K562 (cell line): ENCODE results near the gene ACTN1. TPM values are rescaled to one million over a fixed set of nuclear protein-coding genes. Genes with fewer than 3 reads are reported as not detected.

ENCODE experiments used
- ATAC-seq: fragments of 200-7000 bp; cut with Tn5 transposase; 3 replicates; pipeline ENCODE4 v1.9.1; 2020; ENCODE audit warnings: moderate library complexity
- BruUV-seq: library from RNA; stranded (reverse); fragments of 400-500 nt; replicated peaks from 2 replicates; lab custom pipeline; 2021; lab: Mats Ljungman, UMichigan
- CTCF ChIA-PET: fragments of 300-600 bp; formaldehyde crosslinking; extraction: SDS; loops from one replicate; lab custom pipeline; 2021; ENCODE audit warnings: low intra/inter-chr PET ratio; lab: Yijun Ruan, JAX
- POLR2A ChIA-PET: fragments of 300-600, 350-650 bp; sonication (Branson Sonifier 250); formaldehyde crosslinking; extraction: SDS; loops from one replicate; lab custom pipeline; 2021; ENCODE audit warnings: antibody characterized with exemption, inconsistent platforms; lab: Yijun Ruan, JAX
- DNase-seq, 4 experiments: peaks; one replicate each; pipeline versions ENCODE4 v3.0.0 to v3.0.0-alpha.2; 2011 to 2018; ENCODE audit warnings: low spot score in 3 of 4, mixed read lengths in 3 of 4; ENCODE audit errors: extremely low read depth in 1 of 4
- FAIRE-seq: peaks from 2 replicates; lab custom pipeline; 2011; peaks lifted over from hg19 to GRCh38; lab: Jason Lieb, UNC
- H2AFZ ChIP-seq: 2 replicates; pipeline ENCODE4 v1.6.0; 2011; ENCODE audit warnings: low read depth, low read length, control low read depth, inconsistent platforms
- H3K27ac ChIP-seq: fragments of 200-600 bp; 3 replicates; pipeline ENCODE4 v1.8.0; 2011; ENCODE audit warnings: low read depth, mild to moderate bottlenecking, control low read depth, inconsistent platforms, low read length, moderate library complexity, mixed read lengths; ENCODE audit errors: extremely low read depth
- H3K27me3 ChIP-seq, 2 experiments: fragments of 300-600 bp in 1 of 2; 2 replicates in 1 of 2; 3 replicates in 1 of 2; pipeline versions ENCODE4 v1.6.0 to v1.8.0; 2011; ENCODE audit warnings: inconsistent platforms in 2 of 2, low read length in 2 of 2, mild to moderate bottlenecking in 1 of 2, mixed read lengths in 1 of 2, moderate library complexity in 1 of 2; ENCODE audit not compliant: control insufficient read depth in 2 of 2, insufficient read depth in 2 of 2
- H3K36me3 ChIP-seq: fragments of 300-600 bp; 3 replicates; pipeline ENCODE4 v1.8.0; 2011; ENCODE audit warnings: mild to moderate bottlenecking, low read length, inconsistent platforms; ENCODE audit not compliant: control insufficient read depth, insufficient read depth
- H3K4me1 ChIP-seq, 2 experiments: fragments of 200-600 bp in 1 of 2; replicated peaks in 1 of 2; 2 replicates in 1 of 2; 3 replicates in 1 of 2; pipeline versions ENCODE4 v1.5.1 to v1.8.0; 2011; ENCODE audit warnings: inconsistent platforms in 2 of 2, low read length in 2 of 2, mild to moderate bottlenecking in 1 of 2, mixed read lengths in 1 of 2, moderate library complexity in 1 of 2; ENCODE audit not compliant: control insufficient read depth in 2 of 2, insufficient read depth in 2 of 2
- H3K4me2 ChIP-seq: 2 replicates; pipeline ENCODE4 v1.6.1; 2011; ENCODE audit warnings: low read length, control low read depth, inconsistent platforms, mixed read lengths; ENCODE audit not compliant: insufficient read depth
- H3K4me3 ChIP-seq: fragments of 200-600 bp; sonication (generic), shearing (Covaris generic); 2 replicates; pipeline ENCODE4 v1.5.1; 2016; ENCODE audit warnings: control low read depth, inconsistent platforms
- H3K79me2 ChIP-seq: fragments of 200-600 bp; 3 replicates; pipeline ENCODE4 v1.8.0; 2011; ENCODE audit warnings: low read length, inconsistent platforms; ENCODE audit not compliant: control insufficient read depth, insufficient read depth
- H3K9ac ChIP-seq, 2 experiments: 2 replicates each; pipeline versions ENCODE4 v1.6.0 to v1.6.1; 2011; ENCODE audit warnings: low read depth in 2 of 2, low read length in 2 of 2, control low read depth in 1 of 2, inconsistent platforms in 1 of 2, mild to moderate bottlenecking in 1 of 2, mixed read lengths in 1 of 2; ENCODE audit not compliant: insufficient read depth in 1 of 2
- H3K9me1 ChIP-seq: one replicate; pipeline ENCODE4 v1.6.0; 2011; ENCODE audit warnings: inconsistent platforms, mild to moderate bottlenecking, low read length, moderate library complexity; ENCODE audit not compliant: control insufficient read depth, insufficient read depth
- H3K9me3 ChIP-seq: replicated peaks from 2 replicates; pipeline ENCODE4 v1.5.1; 2011; ENCODE audit warnings: low read depth, low read length, inconsistent platforms; ENCODE audit not compliant: control insufficient read depth, insufficient read depth
- H4K20me1 ChIP-seq: replicated peaks from 2 replicates; pipeline ENCODE4 v1.6.1; 2011; ENCODE audit warnings: low read length, inconsistent platforms, mixed read lengths; ENCODE audit not compliant: control insufficient read depth, insufficient read depth
- BHLHE40 ChIP-seq: IDR thresholded peaks from 2 replicates; pipeline ENCODE4 v1.6.1; 2011; ENCODE audit warnings: low read length, improper control_type of control experiment
- CBFA2T3 ChIP-seq: fragments of 450-650 bp; IDR thresholded peaks from 2 replicates; pipeline ENCODE4 v1.6.1; 2017
- GTF2E2 ChIP-seq: fragments of 200-800 bp; sonication (Bioruptor generic); IDR thresholded peaks from 2 replicates; pipeline ENCODE4 v1.6.1; 2016; ENCODE audit warnings: missing genetic modification characterization, missing compliant biosample characterization
- HEY1 ChIP-seq: fragments of 250-450 bp; sonication (Bioruptor Pico); IDR thresholded peaks from 2 replicates; pipeline ENCODE4 v1.5.0; 2020; ENCODE audit warnings: mild to moderate bottlenecking, moderate library complexity, borderline replicate concordance
- KDM1A ChIP-seq, 2 experiments: fragments of 450-650 bp; IDR thresholded peaks; 2 replicates each; pipeline ENCODE4 v1.6.1; 2016; ENCODE audit warnings: mild to moderate bottlenecking in 2 of 2
- MBD1 ChIP-seq: fragments of 250-450 bp; sonication (Bioruptor Pico); IDR thresholded peaks from 2 replicates; pipeline ENCODE4 v1.8.0; 2022; ENCODE audit warnings: inconsistent platforms
- MYC ChIP-seq, 2 experiments: fragments of 250-450 bp in 1 of 2; sonication (Bioruptor Pico) in 1 of 2; IDR thresholded peaks; 2 replicates each; pipeline versions ENCODE4 v1.5.1 to v1.6.1; 2012 to 2021; ENCODE audit warnings: low read depth in 2 of 2, borderline replicate concordance in 1 of 2, improper control_type of control experiment in 1 of 2, low read length in 1 of 2, mild to moderate bottlenecking in 1 of 2, moderate library complexity in 1 of 2
- NCOA4 ChIP-seq: fragments of 450-650 bp; IDR thresholded peaks from 2 replicates; pipeline ENCODE4 v1.6.1; 2018; ENCODE audit warnings: mild to moderate bottlenecking; ENCODE audit not compliant: partially characterized antibody
- NEUROD1 ChIP-seq: fragments of 150-350 bp; IDR thresholded peaks from 2 replicates; pipeline ENCODE4 v1.6.1; 2014; ENCODE audit warnings: borderline replicate concordance, low read length, low read depth; ENCODE audit not compliant: partially characterized antibody
- NR2C1 ChIP-seq, 2 experiments: fragments of 450-650 bp; IDR thresholded peaks; 2 replicates each; pipeline ENCODE4 v1.6.1; 2017; ENCODE audit warnings: mild to moderate bottlenecking in 2 of 2, antibody characterized with exemption in 1 of 2, inconsistent platforms in 1 of 2, missing compliant biosample characterization in 1 of 2, missing genetic modification characterization in 1 of 2
- POLR2AphosphoS2 ChIP-seq: IDR thresholded peaks from 2 replicates; pipeline ENCODE4 v1.6.1; 2012; ENCODE audit warnings: low read length, improper control_type of control experiment
- RCOR1 ChIP-seq, 2 experiments: IDR thresholded peaks; 2 replicates each; pipeline ENCODE4 v1.6.1; 2012; ENCODE audit warnings: low read depth in 2 of 2, low read length in 2 of 2, borderline replicate concordance in 1 of 2, improper control_type of control experiment in 1 of 2
- TCF3 ChIP-seq: sonication (generic); formaldehyde crosslinking; IDR thresholded peaks from 2 replicates; pipeline ENCODE4 v1.4.0; 2020; ENCODE audit warnings: mild to moderate bottlenecking, missing genetic modification reagents
- ZBTB2 ChIP-seq: fragments of 450-650 bp; IDR thresholded peaks from 2 replicates; pipeline ENCODE4 v1.6.1; 2016; ENCODE audit warnings: antibody characterized with exemption
- ZNF644 ChIP-seq: fragments of 200-800 bp; sonication (Bioruptor generic); IDR thresholded peaks from 2 replicates; pipeline ENCODE4 v1.6.1; 2016; ENCODE audit warnings: low read depth, missing genetic modification characterization, missing compliant biosample characterization
- ZNF764 ChIP-seq: fragments of 250-450 bp; sonication (Bioruptor Pico); IDR thresholded peaks from 2 replicates; pipeline ENCODE4 v1.4.0; 2020; ENCODE audit warnings: low read depth, mild to moderate bottlenecking, moderate library complexity
- ZNF830 ChIP-seq: fragments of 250-450 bp; sonication (Bioruptor Pico); IDR thresholded peaks from 2 replicates; pipeline ENCODE4 v1.5.0; 2021; ENCODE audit warnings: mild to moderate bottlenecking
- WGBS: fragments of 100-300 bp; shearing (Covaris generic); methylation state at CpG from one replicate; pipeline ENCODE4 v1.1.6; 2016; ENCODE audit warnings: low coverage, mixed read lengths; ENCODE audit not compliant: insufficient coverage; ENCODE audit errors: missing lambda C conversion rate; 5-methylcytosine and 5-hydroxymethylcytosine counted together
- in situ Hi-C: fragments of 300-500 bp; cut with MboI; formaldehyde crosslinking; loops from 4 replicates; pipeline ENCODE4 v1.15.0; 2018; ENCODE audit warnings: inconsistent platforms, mixed read lengths
- intact Hi-C: fragments of 100-400 bp; cut with micrococcal nuclease; formaldehyde crosslinking; loops from 2 replicates; pipeline ENCODE4 v1.14.2; 2022
- polyA plus RNA-seq, 8 experiments: library from polyadenylated mRNA; depleted of rRNA in 4 of 8; stranded (reverse) in 5 of 8; unstranded in 3 of 8; fragments of >200 nt; fragmentation: Nextera tagmentation in 2 of 8; fragmentation: Illumina TruSeq in 1 of 8; extraction: Ambion mirVana in 2 of 8; extraction: Trizol in 1 of 8; gene quantifications; 2 replicates each; pipeline versions ENCODE4 v1.2.1 to v1.2.3, GENCODE V29; 2011 to 2014; ENCODE audit warnings: inconsistent platforms in 1 of 8, missing spikeins in 1 of 8
- total RNA-seq, 7 experiments: library from RNA; depleted of rRNA in 6 of 7; stranded (reverse); fragments of >200 nt in 6 of 7; fragmentation: Illumina TruSeq in 2 of 7; extraction: Trizol in 2 of 7; gene quantifications; 2 replicates each; pipeline versions ENCODE4 v1.2.1 to v1.2.3, GENCODE V29; 2011 to 2021; ENCODE audit warnings: low replicate concordance in 1 of 7
- TF ChIP-seq, protein P1 (sequence below), 2 experiments: fragments of 450-650 bp in 1 of 2; sonication (generic) in 1 of 2; formaldehyde crosslinking; conservative IDR thresholded peaks; 2 replicates each; pipeline versions ENCODE4 v1.4.0 to v1.8.1; 2020 to 2022; ENCODE audit warnings: mild to moderate bottlenecking in 1 of 2, missing genetic modification reagents in 1 of 2

ACTN1 gene
- total and polyA plus RNA-seq, 9 of the 15 experiments (the other 6 are each of a cell fraction or from before 2014, with no cell fraction given): 2.2 to 67.7 (median 34.5) TPM

DNA sequence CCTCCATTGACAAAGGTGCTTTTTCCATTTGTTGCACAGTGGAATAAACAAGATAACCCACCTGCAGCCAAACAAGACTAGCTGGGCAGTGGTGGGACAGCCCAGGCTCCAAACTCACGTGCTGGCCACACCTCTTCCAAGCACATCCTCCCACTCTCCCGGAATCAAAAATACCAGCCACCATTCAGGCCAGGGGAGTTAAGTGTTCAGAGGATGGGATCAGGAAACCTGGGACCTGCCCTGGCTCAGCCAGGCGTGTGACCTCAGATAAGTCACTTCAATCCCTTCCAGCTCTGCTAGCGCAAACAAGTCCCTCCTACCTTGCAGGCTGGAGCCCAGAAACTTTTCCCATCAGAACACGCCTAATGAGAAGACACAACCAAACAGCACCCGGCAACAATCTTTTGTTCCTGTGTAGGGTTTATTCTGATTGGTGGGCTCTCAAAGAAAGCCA, 43.3 kb downstream of the ACTN1 start:
- BruUV-seq: no TSS peak
- no peaks in the 10 kb centered on the region for H3K27me3 ChIP-seq
- no peak overlapping the region for H3K4me2 ChIP-seq
- peaks cover 4% of the 10 kb centered on the region for H3K9me1 ChIP-seq
- peak; percentile 62 for FAIRE-seq
- H2AFZ ChIP-seq: no peak overlapping the region
- ChIA-PET POLR2A (interaction anchor here (1.0 kb wide), 1 partner anchor 9 kb away, joined by 5 read pairs; no protein-coding TSS in a partner anchor), CTCF (no interaction called here)
- peak overlapping the region in 1 of 2 experiments; percentile 43; a peak in 1 of 4 replicates for H3K9ac ChIP-seq
- no peaks in the 10 kb centered on the region; the same call in 2 of the 3 replicates for H3K36me3 ChIP-seq
- H3K4me3 ChIP-seq: no peak overlapping the region
- H4K20me1 ChIP-seq: peaks cover 38% of the 10 kb centered on the region
- no peaks in the 10 kb centered on the region for H3K9me3 ChIP-seq
- no peak overlapping the region for H3K27ac ChIP-seq
- in situ Hi-C loops (no loop called here), intact Hi-C loops (no loop called here)
- peak; percentile 67 for ATAC-seq
- WGBS: 9% methylated on average over 5 of the region's 6 CpGs
- DNase-seq: peak in 2 of 4 experiments; percentile 17 to 43
- peaks cover 7 to 12% of the 10 kb centered on the region in 2 experiments; a peak in 4 of 5 replicates for H3K4me1 ChIP-seq
- peaks cover 10% of the 10 kb centered on the region for H3K79me2 ChIP-seq
- TF ChIP-seq NEUROD1: no peak
- no peak for TF ChIP-seq MYC (IDR thresholded peaks at IDR 0.05; ENCODE audit: low read depth, low read length)
- TF ChIP-seq MYC (CRISPR knock-in tag; IDR thresholded peaks at IDR 0.05; ENCODE audit: borderline replicate concordance, low read depth): no peak
- TF ChIP-seq GTF2E2 (tag): no peak
- TF ChIP-seq ZBTB2: no peak
- TF ChIP-seq NCOA4: no peak
- peak; percentile 61 for TF ChIP-seq CBFA2T3
- peak; percentile 19; the same call in 1 of the 2 replicates for TF ChIP-seq TCF3
- TF ChIP-seq NR2C1 (IDR thresholded peaks at IDR 0.05): no peak
- no peak for TF ChIP-seq NR2C1 (tag; IDR thresholded peaks at IDR 0.05)
- no peak for TF ChIP-seq ZNF830 (CRISPR knock-in tag)
- 0 out of 4 replicates have a peak, but pooled peaks have one; percentile 12 to 25 for TF ChIP-seq KDM1A (IDR thresholded peaks at IDR 0.05)
- TF ChIP-seq MBD1: no peak
- TF ChIP-seq ZNF644 (tag): no peak
- peak; percentile 77 for TF ChIP-seq BHLHE40
- no peak for TF ChIP-seq ZNF764
- TF ChIP-seq RCOR1 (IDR thresholded peaks at IDR 0.05; ENCODE audit: borderline replicate concordance in 1 of 2, low read depth in 2 of 2, low read length in 2 of 2): peak in 1 of 2 experiments; percentile 42; a peak in 1 of 4 replicates
- TF ChIP-seq, protein P1, sequence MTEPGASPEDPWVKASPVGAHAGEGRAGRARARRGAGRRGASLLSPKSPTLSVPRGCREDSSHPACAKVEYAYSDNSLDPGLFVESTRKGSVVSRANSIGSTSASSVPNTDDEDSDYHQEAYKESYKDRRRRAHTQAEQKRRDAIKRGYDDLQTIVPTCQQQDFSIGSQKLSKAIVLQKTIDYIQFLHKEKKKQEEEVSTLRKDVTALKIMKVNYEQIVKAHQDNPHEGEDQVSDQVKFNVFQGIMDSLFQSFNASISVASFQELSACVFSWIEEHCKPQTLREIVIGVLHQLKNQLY (CRISPR knock-in tag; conservative IDR thresholded peaks at IDR 0.05): no peak
- TF ChIP-seq POLR2AphosphoS2: no peak
- TF ChIP-seq HEY1 (CRISPR knock-in tag): no peak
